AG04450 (cell line): ENCODE results near the gene YES1. TPM values are rescaled to one million over a fixed set of nuclear protein-coding genes. Genes with fewer than 3 reads are reported as not detected.

Source experiments
- CTCF ChIA-PET: fragments of 300-600, 350-600 bp; formaldehyde crosslinking; extraction: SDS; loops from one replicate; lab custom pipeline; 2022; ENCODE audit warnings: antibody characterized with exemption, inconsistent platforms; lab: Charles Lee
- POLR2A ChIA-PET: fragments of 350-600 bp; formaldehyde crosslinking; extraction: SDS; loops from one replicate; lab custom pipeline; 2021; ENCODE audit warnings: antibody characterized with exemption, inconsistent platforms; lab: Yijun Ruan, JAX
- DNase-seq: peaks from one replicate; pipeline ENCODE4 v3.0.0-alpha.2; 2011; ENCODE audit warnings: low read depth, low spot score
- H3K27ac ChIP-seq: one replicate; pipeline ENCODE4 v1.5.1; 2012; ENCODE audit warnings: low read depth, low read length, control low read depth
- H3K27me3 ChIP-seq: one replicate; pipeline ENCODE4 v1.6.0; 2012; ENCODE audit warnings: low read length; ENCODE audit not compliant: control insufficient read depth, insufficient read depth
- H3K4me3 ChIP-seq: 2 replicates; pipeline ENCODE4 v1.5.1; 2011; ENCODE audit warnings: mild to moderate bottlenecking, low read depth, low read length, control low read depth
- H3K9me3 ChIP-seq: 2 replicates; pipeline ENCODE4 v1.5.1; 2012; ENCODE audit warnings: low read length; ENCODE audit not compliant: control insufficient read depth, insufficient read depth
- polyA plus RNA-seq: library from polyadenylated mRNA; depleted of rRNA; stranded (reverse); fragments of >200 nt; gene quantifications from 2 replicates; pipeline ENCODE4 v1.2.3, GENCODE V29; 2011
- TF ChIP-seq, protein P1 (sequence below): IDR thresholded peaks from 2 replicates; pipeline ENCODE4 v1.5.1; 2011; ENCODE audit warnings: low read depth, low read length, control low read depth, inconsistent platforms

Gene YES1
- polyA plus RNA-seq, 1 experiment, result 23.3 TPM

DNA sequence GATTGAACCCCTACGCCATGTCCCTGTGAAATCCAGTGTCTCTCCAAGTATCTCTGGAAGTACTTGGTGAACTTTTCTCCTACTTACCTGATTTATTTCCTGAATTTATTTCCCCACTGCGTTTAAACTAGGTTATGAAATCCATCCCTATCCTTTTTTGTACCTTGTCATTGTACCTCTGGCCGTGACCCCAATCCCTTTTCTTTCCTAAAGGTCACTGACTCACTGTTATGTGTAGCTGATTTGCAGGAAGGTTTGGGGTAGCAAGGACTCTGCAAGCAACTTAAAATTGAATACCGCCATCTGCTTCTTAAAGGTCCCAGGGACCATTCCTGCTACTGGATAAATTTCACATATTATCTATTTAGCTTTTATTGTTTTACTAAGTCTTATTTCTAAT lies 95.0 kb downstream of the YES1 start:
- DNase-seq, result no peak
- no peak overlapping the region for H3K4me3 ChIP-seq
- H3K27ac ChIP-seq, result no peak overlapping the region
- ChIA-PET POLR2A (no interaction called here), CTCF (interaction anchor here (0.8 to 2.0 kb wide), 3 partner anchors 24 to 115 kb away, joined by 3 to 7 read pairs (median 3); no protein-coding TSS in a partner anchor)
- H3K27me3 ChIP-seq, result no peaks in the 10 kb centered on the region
- TF ChIP-seq, protein P1, sequence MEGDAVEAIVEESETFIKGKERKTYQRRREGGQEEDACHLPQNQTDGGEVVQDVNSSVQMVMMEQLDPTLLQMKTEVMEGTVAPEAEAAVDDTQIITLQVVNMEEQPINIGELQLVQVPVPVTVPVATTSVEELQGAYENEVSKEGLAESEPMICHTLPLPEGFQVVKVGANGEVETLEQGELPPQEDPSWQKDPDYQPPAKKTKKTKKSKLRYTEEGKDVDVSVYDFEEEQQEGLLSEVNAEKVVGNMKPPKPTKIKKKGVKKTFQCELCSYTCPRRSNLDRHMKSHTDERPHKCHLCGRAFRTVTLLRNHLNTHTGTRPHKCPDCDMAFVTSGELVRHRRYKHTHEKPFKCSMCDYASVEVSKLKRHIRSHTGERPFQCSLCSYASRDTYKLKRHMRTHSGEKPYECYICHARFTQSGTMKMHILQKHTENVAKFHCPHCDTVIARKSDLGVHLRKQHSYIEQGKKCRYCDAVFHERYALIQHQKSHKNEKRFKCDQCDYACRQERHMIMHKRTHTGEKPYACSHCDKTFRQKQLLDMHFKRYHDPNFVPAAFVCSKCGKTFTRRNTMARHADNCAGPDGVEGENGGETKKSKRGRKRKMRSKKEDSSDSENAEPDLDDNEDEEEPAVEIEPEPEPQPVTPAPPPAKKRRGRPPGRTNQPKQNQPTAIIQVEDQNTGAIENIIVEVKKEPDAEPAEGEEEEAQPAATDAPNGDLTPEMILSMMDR, result no peak
- peaks cover 11% of the 10 kb centered on the region for H3K9me3 ChIP-seq

DNA sequence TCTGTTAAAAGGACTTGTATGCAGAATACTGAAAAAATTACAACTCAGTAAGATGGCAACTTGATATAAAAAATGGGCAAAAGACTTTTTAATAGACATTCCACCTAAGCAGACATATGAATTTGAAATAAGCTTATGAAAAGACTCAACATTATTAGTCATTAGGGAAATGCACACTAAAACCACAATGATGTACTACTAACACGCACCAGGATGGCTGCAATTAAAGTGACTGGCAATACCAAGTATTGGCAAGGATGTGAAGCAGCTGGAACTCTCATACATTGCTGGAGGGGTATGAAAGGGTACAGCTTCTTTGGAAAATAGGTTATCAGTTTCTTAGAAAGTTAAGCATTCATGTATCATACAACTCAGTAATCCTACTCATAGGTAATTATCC lies 96.4 kb downstream of the YES1 start:
- CTCF ChIA-PET, result interaction anchor here (0.6 to 1.4 kb wide), 5 partner anchors 23 to 125 kb away, joined by 3 to 9 read pairs (median 6); no protein-coding TSS in a partner anchor
- peak; percentile 13 for DNase-seq
- TF ChIP-seq, protein P1, result no peak
- Histone ChIP-seq H3K27ac (no peak overlapping the region), H3K9me3 (peaks cover 11% of the 10 kb centered on the region), H3K4me3 (no peak overlapping the region), H3K27me3 (no peaks in the 10 kb centered on the region)
- POLR2A ChIA-PET, result no interaction called here

DNA sequence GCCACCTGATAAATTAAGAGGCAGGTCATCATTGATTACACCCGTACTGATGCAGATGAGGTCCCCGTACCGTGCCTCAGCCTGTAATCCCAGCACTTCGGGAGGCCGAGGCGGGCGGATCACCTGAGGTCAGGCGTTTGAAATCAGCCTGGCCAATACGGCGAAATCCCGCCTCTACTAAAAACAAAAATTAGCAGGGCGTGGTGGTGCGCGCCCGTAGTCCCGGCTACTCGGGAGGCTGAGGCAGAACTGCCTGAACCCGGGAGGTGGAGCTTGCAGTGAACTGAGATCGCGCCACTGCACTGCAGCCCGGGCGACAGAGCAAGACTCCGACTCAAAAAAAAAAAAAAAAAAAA lies 98.9 kb downstream of the YES1 start:
- H3K27ac ChIP-seq, result peak overlapping the region; percentile 39
- TF ChIP-seq, protein P1, result no peak
- DNase-seq, result no peak
- peaks cover 11% of the 10 kb centered on the region for H3K9me3 ChIP-seq
- no peak overlapping the region for H3K4me3 ChIP-seq
- H3K27me3 ChIP-seq, result no peaks in the 10 kb centered on the region
- ChIA-PET CTCF (interaction anchor here (0.8 to 1.7 kb wide), 11 partner anchors 11 to 128 kb away, joined by 3 to 7 read pairs (median 4); no protein-coding TSS in a partner anchor), POLR2A (interaction anchor here (0.6 to 1.3 kb wide), 4 partner anchors 10 to 256 kb away, joined by 4 to 6 read pairs (median 4); no protein-coding TSS in a partner anchor)

DNA sequence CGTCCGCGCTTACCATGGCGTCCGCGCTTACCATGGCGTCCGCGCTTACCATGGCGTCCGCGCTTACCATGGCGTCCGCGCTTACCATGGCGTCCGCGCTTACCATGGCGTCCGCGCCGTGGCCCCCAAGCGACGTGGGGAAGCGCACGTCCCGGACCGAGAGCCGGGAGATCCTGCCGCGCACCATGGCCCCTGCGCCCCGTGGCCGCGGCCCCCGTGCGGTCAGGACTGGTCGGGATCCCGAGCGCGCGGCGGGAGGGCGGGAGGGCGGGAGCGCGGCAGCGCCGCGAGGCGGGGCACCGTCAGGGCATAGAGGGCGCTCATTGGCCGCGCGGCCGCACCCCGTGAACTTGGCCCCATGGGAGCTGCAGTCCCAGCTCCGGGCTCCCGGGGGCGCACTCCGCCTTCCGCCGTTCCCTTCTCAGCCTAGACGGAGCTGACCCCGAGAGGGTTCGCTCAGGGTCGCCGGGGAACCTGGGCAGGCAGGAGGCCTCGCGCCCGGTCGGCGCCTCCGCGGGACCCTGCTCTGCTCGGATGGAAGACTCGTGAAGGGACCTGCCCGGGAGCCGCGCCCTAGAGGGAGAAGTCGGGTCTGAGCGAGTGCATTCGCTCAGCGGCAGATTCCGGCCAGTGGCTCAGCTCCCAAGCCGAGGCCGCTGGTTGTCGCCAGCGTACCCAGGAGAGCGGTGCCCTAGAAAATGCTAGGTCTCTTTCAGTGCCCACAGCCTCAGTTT lies 99.5 kb downstream of the YES1 start, which contains the start of gene ENOSF1:
Gene ENOSF1, minus strand, starts transcription at position 230 of the 734 bp plus-strand sequence. Its CDS starts 43 bp downstream, at position 187.
- peaks cover 11% of the 10 kb centered on the region for H3K9me3 ChIP-seq
- TF ChIP-seq, protein P1, result peak; percentile 63

More for the DNA sequence above, 99.5 kb downstream of the YES1 start, which contains the start of gene ENOSF1:
- Histone ChIP-seq H3K27me3 (no peaks in the 10 kb centered on the region), H3K4me3 (peak within 1 kb of the TSS; percentile 74), H3K27ac (peak within 1 kb of the TSS; percentile 68)
- ChIA-PET POLR2A (interaction anchor here (0.6 to 1.3 kb wide), 4 partner anchors 10 to 256 kb away, joined by 4 to 6 read pairs (median 4); no protein-coding TSS in a partner anchor), CTCF (interaction anchor here (0.8 to 1.7 kb wide), 11 partner anchors 11 to 129 kb away, joined by 3 to 7 read pairs (median 4); no protein-coding TSS in a partner anchor)
- DNase-seq, result peak; percentile 10
